ENCODE data around the gene TTYH2. TPM values are rescaled to one million over a fixed set of nuclear protein-coding genes. Genes with fewer than 3 reads are reported as not detected.
"Not testable (repeated sequence)": the region's sequence is repeated elsewhere in the genome, so short reads cannot be mapped to it uniquely, and the experiment has no call there.

The TTYH2 gene
- total RNA-seq, 6 experiments from 2014 or later: 0.60 to 1.8 (median 1.3) TPM

DNA sequence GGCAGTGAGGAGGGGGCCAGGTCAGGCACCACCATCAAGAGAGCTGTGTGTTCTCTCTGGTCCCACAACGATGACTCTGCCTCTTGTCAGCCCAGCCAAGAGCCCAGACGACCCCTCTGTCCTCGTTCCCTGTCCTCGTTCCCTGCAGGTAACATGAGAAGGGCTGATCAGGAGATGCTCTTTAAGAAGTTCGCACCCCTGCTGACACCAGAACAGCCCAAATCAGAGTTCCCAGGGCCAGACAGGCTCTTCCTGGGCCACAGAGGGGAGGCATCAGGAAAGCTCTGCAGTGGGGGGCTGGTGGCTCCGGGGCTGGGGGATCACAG, 47.1 kb downstream of the TTYH2 start:
- TF ChIP-seq CTCF (IDR thresholded peaks at IDR 0.05) (no peak), POLR2A (IDR thresholded peaks at IDR 0.05) (no peak)
- Histone ChIP-seq H3K27ac (no peak overlapping the region), H3K4me1 (no peaks in the 10 kb centered on the region), H3K9me3 (no peaks in the 10 kb centered on the region), H3K36me3 (no peaks in the 10 kb centered on the region), H3K4me3 (no peak overlapping the region), H3K27me3 (no peaks in the 10 kb centered on the region)
- DNase-seq (no peak), ATAC-seq (no peak)
- 40% methylated on average over 2 of the region's 6 CpGs for WGBS (ENCODE audit: insufficient coverage, low coverage, low lambda C conversion rate, missing lambda C conversion rate)
- intact Hi-C loops (cut with DNase I): no loop called here

- intact Hi-C loops (cut with DNase I): no loop called here
- no peak overlapping the region for H3K4me3 ChIP-seq
- TF ChIP-seq CTCF (IDR thresholded peaks at IDR 0.05) (no peak), POLR2A (IDR thresholded peaks at IDR 0.05) (no peak)
- no peak for ATAC-seq
- WGBS (ENCODE audit: insufficient coverage, low coverage, low lambda C conversion rate, missing lambda C conversion rate): 50% methylated on average over 1 of the region's 7 CpGs
- H3K9me3 ChIP-seq: no peaks in the 10 kb centered on the region
- no peak for DNase-seq
- no peaks in the 10 kb centered on the region for H3K4me1 ChIP-seq
- H3K27me3 ChIP-seq: no peaks in the 10 kb centered on the region
- H3K27ac ChIP-seq: no peak overlapping the region
- no peaks in the 10 kb centered on the region for H3K36me3 ChIP-seq
Measured at GRCh38 chr17:74262601-74263000, 49.2 kb downstream of the TTYH2 start.

- H3K36me3 ChIP-seq; H3K27me3 ChIP-seq; H3K4me3 ChIP-seq; H3K9me3 ChIP-seq; H3K4me1 ChIP-seq; ATAC-seq; DNase-seq; intact Hi-C loops (cut with DNase I); H3K27ac ChIP-seq: not testable (repeated sequence)
- 68% methylated on average over 3 of the region's 4 CpGs for WGBS (ENCODE audit: insufficient coverage, low coverage, low lambda C conversion rate, missing lambda C conversion rate)
Measured at GRCh38 chr17:74267054-74267453, 53.7 kb downstream of the TTYH2 start.

DNA sequence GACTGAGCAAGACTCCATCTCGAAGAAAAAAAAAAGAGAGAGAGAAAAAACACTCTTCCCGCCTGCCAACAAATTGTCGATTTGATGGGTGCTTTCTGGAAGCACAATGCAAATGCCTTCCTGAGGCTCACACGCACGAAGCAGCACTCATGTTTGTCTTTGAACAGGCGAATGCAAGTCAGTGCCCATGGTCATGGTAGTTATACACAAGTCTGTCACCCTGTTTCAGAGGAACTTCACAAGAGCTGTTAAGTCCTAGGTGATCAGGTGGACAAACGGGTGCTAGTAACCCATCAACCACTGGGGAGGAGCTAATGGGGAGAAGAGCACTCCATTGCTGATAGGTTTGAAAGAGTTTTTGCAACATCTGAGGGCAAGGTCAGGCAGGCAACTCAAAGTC, 54.2 kb downstream of the TTYH2 start:
- no peak for DNase-seq
- no peak for ATAC-seq
- intact Hi-C loops (cut with DNase I): no loop called here
- no peaks in the 10 kb centered on the region for H3K27me3 ChIP-seq
- no peaks in the 10 kb centered on the region for H3K4me1 ChIP-seq
- H3K4me3 ChIP-seq: no peak overlapping the region
- no peak for TF ChIP-seq CTCF (IDR thresholded peaks at IDR 0.05)
- TF ChIP-seq POLR2A (IDR thresholded peaks at IDR 0.05): no peak
- WGBS (ENCODE audit: insufficient coverage, low coverage, low lambda C conversion rate, missing lambda C conversion rate): 62% methylated on average over 7 of the region's 7 CpGs
- no peaks in the 10 kb centered on the region for H3K36me3 ChIP-seq
- no peaks in the 10 kb centered on the region for H3K9me3 ChIP-seq
- no peak overlapping the region for H3K27ac ChIP-seq

DNA sequence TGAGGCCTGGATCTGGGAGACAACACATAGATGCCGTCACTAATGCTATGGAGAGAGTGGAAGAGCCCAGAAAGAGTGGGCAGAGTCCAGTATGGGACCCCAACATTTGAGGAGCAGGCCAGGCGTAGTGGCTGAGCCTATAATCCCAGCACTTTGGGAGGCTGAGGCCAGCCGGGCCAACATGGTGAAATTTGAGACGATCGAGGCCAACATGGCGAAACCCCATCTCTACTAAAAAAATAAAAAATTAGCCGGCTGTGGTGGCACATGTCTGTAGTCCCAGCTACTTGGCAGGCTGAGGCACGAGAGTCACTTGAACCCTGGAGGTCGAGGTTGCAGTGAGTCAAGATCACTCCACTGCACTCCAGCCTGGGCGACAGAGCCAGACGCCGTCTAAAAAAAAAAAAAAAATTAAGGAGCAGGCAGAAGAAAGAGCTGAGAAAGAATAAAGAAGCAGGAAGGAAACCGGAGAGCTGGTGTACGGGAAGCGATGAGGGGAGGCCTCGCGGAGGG, 54.7 kb downstream of the TTYH2 start:
- Histone ChIP-seq H3K9me3 (no peaks in the 10 kb centered on the region), H3K36me3 (no peaks in the 10 kb centered on the region), H3K27me3 (no peaks in the 10 kb centered on the region), H3K27ac (no peak overlapping the region), H3K4me1 (no peaks in the 10 kb centered on the region), H3K4me3 (no peak overlapping the region)
- intact Hi-C loops (cut with DNase I): no loop called here
- TF ChIP-seq POLR2A (IDR thresholded peaks at IDR 0.05): no peak
- TF ChIP-seq CTCF (IDR thresholded peaks at IDR 0.05): no peak
- 44% methylated on average over 13 of the region's 17 CpGs for WGBS (ENCODE audit: insufficient coverage, low coverage, low lambda C conversion rate, missing lambda C conversion rate)
- DNase-seq (no peak), ATAC-seq (no peak)

Measured in right lobe of liver (tissue), 6 donors.